Keratinocyte (primary cell): Measurements from ENCODE around the gene NTNG1.

Experiments used
- CTCF ChIP-seq, 3 experiments: IDR thresholded peaks in 1 of 3; conservative IDR thresholded peaks in 1 of 3; optimal IDR thresholded peaks in 1 of 3; 2 replicates in 2 of 3; 3 replicates in 1 of 3; pipeline versions ENCODE3 to v1.5.1; 2011; ENCODE audit warnings: low read length in 3 of 3, mild to moderate bottlenecking in 3 of 3, moderate library complexity in 2 of 3, control low read depth in 1 of 3, inconsistent platforms in 1 of 3; ENCODE audit not compliant: insufficient read depth in 2 of 3; ENCODE audit errors: extremely low read depth in 1 of 3
- EZH2 ChIP-seq: IDR thresholded peaks from one replicate; pipeline ENCODE4 v1.6.1; 2012; ENCODE audit warnings: inconsistent platforms, mild to moderate bottlenecking, low read length, moderate library complexity

- TF ChIP-seq CTCF (optimal IDR thresholded peaks at IDR 0.05 in 1 of 3, IDR thresholded peaks at IDR 0.05 in 1 of 3, conservative IDR thresholded peaks at IDR 0.05 in 1 of 3; ENCODE audit: extremely low read depth in 1 of 3, insufficient read depth in 2 of 3, low read length in 3 of 3) (no peak), EZH2 (no peak)
Observed at GRCh38 chr1:107444302-107444701, 303.5 kb downstream of the NTNG1 start.
